SJCRH30 (cell line): ENCODE results near the gene CSPG5. TPM values are rescaled to one million over a fixed set of nuclear protein-coding genes. Genes with fewer than 3 reads are reported as not detected.

Source experiments
- DNase-seq, 2 experiments: peaks; one replicate each; pipeline ENCODE4 v3.0.0-alpha.2; 2015 to 2020
- H3K27ac ChIP-seq: fragments of 250-450 bp; sonication (Bioruptor Pico); 2 replicates; pipeline ENCODE4 v1.5.1; 2020; ENCODE audit warnings: mild to moderate bottlenecking, moderate library complexity
- H3K27me3 ChIP-seq: fragments of 250-450 bp; sonication (Bioruptor Pico); 2 replicates; pipeline ENCODE4 v1.5.1; 2020; ENCODE audit warnings: mild to moderate bottlenecking, moderate library complexity
- H3K36me3 ChIP-seq: fragments of 250-450 bp; sonication (Bioruptor Pico); 2 replicates; pipeline ENCODE4 v1.5.1; 2020; ENCODE audit warnings: mild to moderate bottlenecking, moderate library complexity
- H3K4me1 ChIP-seq: fragments of 250-450 bp; sonication (Bioruptor Pico); 2 replicates; pipeline ENCODE4 v1.5.1; 2020; ENCODE audit warnings: mild to moderate bottlenecking, moderate library complexity
- H3K4me3 ChIP-seq: fragments of 250-450 bp; sonication (Bioruptor Pico); 2 replicates; pipeline ENCODE4 v1.5.1; 2020; ENCODE audit warnings: mild to moderate bottlenecking, moderate library complexity
- H3K9me3 ChIP-seq: fragments of 250-450 bp; sonication (Bioruptor Pico); replicated peaks from 2 replicates; pipeline ENCODE4 v1.5.1; 2020; ENCODE audit warnings: mild to moderate bottlenecking, moderate library complexity
- total RNA-seq: library from RNA; depleted of rRNA; stranded (reverse); fragments of >200 nt; shearing (Covaris generic); gene quantifications from 2 replicates; pipeline ENCODE4 v1.2.3, GENCODE V29; 2014; rRNA removed

The CSPG5 gene, protein sequence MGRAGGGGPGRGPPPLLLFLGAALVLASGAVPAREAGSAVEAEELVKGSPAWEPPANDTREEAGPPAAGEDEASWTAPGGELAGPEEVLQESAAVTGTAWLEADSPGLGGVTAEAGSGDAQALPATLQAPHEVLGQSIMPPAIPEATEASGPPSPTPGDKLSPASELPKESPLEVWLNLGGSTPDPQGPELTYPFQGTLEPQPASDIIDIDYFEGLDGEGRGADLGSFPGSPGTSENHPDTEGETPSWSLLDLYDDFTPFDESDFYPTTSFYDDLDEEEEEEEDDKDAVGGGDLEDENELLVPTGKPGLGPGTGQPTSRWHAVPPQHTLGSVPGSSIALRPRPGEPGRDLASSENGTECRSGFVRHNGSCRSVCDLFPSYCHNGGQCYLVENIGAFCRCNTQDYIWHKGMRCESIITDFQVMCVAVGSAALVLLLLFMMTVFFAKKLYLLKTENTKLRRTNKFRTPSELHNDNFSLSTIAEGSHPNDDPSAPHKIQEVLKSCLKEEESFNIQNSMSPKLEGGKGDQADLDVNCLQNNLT
- 0.73 and 1.1 TPM in 2 replicates for total RNA-seq

DNA sequence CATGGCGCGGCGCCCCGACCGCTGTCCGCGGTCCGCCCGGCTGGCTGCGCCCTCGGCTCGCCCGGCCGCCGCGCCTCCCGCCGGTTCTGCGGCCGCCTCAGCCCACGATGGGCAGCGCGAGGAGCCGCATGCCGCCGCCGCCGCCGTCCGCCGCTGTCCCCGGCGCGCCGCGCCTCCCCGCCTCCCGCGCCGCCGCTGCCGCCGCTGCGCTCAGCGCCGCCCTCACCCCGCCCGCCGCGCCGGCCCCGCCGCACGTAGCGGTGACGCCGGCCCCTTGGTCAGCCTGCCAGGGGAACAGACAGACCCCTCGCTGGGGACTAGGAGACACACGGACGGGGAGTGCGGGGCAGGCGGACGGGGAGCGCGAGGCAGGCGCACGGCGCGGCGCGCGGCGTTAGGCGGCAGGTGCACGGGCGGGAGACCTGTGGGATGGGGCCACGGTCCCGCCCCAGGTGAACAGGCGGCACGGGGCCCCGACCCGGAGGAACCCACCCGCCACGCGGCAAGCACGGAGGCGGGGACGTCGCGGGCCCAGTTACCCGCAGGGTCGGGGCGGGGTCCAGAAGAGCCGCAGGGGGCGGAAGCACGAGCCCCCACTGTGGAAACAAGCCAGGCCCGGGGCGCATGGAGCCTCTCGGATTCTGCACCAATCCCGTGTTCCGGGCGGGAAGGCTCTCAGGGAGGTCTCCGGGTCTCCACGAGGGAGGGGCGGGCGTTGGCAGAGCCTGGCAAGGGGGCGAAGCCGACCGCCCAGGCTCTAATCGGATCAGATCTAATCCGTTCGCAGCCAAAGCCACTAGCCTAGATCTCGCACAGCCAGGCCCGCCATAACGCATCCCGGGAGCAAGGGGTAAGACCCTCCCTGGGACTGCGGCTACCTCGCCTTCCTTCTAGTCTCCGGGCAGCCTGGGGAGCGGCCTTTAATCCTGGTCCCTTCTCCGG, at the start of gene CSPG5:
Gene CSPG5, minus strand, starts transcription at position 175 of the 942 bp plus-strand sequence. Its CDS starts 172 bp downstream, at position 3.
- H3K4me1 ChIP-seq: no peaks in the 10 kb centered on the region
- no peak for DNase-seq
- H3K27me3 ChIP-seq: no peaks in the 10 kb centered on the region
- no peaks in the 10 kb centered on the region for H3K36me3 ChIP-seq
- H3K9me3 ChIP-seq: no peaks in the 10 kb centered on the region
- H3K27ac ChIP-seq: no peak within 1 kb of the TSS
- H3K4me3 ChIP-seq: peak within 1 kb of the TSS; percentile 64

DNA sequence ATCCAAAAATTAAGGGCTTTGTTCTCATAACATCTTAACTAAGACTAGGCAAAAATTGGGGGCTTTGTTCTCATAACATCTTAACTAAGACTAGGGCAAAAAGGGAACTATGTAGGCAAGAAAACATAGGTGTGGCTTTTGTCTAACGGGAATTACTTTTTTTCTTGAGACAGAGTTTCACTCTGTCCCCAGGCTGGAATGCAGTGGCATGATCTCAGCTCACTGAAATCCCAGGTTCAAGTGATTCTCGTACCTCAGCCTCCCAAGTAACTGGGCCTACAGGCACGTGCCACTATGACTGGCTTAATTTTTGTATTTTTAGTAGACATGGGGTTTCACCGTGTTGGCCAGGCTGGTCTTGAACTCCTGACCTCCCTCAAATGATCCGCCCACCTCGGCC, 49.8 kb upstream of the CSPG5 start:
- Histone ChIP-seq H3K36me3 (peaks cover 72% of the 10 kb centered on the region), H3K27me3 (no peaks in the 10 kb centered on the region), H3K9me3 (no peaks in the 10 kb centered on the region), H3K27ac (no peak overlapping the region), H3K4me1 (no peaks in the 10 kb centered on the region), H3K4me3 (no peak overlapping the region)
- no peak for DNase-seq

DNA sequence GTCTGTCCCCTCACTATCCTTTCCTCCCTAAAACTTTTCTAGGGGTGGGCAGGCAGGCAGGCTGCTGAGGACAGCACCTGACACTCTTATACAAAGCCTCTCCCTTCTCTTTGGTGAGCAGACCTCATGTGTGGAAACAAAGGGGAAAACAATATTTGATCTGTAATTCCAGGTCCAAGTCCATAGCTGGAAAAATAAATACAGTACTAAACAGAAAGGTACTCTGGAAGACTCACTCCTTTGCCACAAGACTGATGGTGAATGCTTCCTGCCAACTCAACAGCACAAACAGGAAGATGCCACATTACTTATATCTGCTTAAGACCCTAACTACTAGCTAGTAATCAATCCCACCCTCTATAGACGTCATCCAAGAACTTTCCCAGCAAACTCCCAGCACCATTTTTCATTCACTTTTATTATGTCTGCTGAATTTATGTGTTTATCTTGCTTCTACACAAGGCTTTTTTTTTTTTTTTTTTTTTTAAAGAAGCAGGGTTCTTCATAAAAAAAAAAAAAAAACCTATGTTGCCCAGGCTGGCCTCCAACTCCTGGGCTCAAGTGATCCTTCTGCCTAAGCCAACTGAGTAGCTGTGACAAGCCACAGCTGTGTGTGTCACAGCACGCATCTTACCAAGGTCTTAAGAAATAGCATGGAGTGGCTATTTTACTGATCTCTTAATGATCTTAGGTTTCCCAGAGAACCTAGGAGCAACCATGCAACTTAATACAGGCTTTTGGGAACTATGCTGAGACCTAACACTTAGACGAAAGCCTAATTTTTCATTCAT, 44.2 kb upstream of the CSPG5 start:
- no peak for DNase-seq
- H3K4me3 ChIP-seq: no peak overlapping the region
- H3K27ac ChIP-seq: no peak overlapping the region
- H3K9me3 ChIP-seq: no peaks in the 10 kb centered on the region
- H3K27me3 ChIP-seq: no peaks in the 10 kb centered on the region
- H3K4me1 ChIP-seq: no peaks in the 10 kb centered on the region
- peaks cover 71% of the 10 kb centered on the region for H3K36me3 ChIP-seq

DNA sequence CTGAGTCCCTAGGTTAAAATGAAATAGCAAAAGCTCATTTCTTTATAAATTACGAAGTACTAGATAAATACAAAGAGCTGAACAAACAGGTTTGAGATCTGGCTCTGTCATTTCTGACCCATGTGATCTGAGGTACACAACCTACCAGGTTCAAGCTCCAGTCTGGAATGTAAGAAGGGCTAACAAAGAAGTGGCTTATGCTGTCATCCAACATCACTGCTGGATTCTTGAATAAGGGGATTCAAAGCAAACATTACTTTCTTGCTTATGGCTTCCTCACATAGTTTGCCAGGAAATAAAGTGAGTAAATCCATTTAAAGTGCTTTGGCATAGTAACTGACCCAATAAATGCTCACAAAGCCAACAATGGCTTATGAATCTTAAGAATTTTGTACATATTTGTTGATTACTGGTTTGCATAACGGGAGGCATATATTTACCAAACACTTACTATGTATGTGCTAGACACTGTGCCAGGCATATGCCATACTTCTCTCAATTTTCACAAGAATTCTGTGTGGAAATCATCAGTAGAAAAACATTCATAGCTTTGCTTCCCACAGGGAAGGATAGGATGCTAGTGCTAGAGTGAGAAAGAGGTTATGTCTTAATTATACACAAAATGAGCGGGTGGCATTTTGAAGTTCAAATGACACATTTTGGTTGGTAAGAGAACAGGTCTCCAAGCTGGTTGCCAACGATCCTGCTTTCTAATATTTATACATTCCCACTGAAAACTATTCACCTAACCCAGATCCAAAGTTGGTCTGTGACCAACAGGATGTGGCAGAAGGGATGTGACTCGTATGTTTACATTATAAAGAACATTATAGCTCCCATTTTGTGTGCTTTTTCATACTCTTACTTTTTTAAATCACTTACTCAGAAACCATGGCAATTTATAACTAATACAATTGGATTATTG, 38.7 kb upstream of the CSPG5 start:
- H3K4me1 ChIP-seq: no peaks in the 10 kb centered on the region
- no peak overlapping the region for H3K27ac ChIP-seq
- H3K27me3 ChIP-seq: no peaks in the 10 kb centered on the region
- no peak for DNase-seq
- H3K9me3 ChIP-seq: no peaks in the 10 kb centered on the region
- H3K4me3 ChIP-seq: no peak overlapping the region
- peaks cover 57% of the 10 kb centered on the region for H3K36me3 ChIP-seq

DNA sequence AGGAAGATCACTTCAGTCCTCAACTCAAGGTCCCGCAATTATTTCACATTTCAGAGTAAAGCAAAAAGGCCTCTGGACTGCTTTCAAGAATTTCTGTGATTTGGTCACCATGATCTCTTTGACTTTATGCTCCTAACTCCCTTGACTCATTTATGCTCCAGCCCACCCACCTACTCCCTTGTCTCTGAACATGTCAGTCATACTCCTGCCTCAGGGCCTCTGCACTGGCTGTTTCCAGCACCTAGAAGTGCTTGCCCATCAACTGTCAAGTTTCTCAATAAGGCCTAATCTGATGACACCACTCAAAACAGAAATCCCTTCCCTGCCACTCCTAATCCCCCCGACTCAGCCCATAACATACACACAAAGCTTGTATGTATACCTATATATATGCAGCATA, 36.1 kb upstream of the CSPG5 start:
- H3K27me3 ChIP-seq: no peaks in the 10 kb centered on the region
- H3K27ac ChIP-seq: no peak overlapping the region
- no peaks in the 10 kb centered on the region for H3K9me3 ChIP-seq
- no peak for DNase-seq
- peaks cover 51% of the 10 kb centered on the region for H3K36me3 ChIP-seq
- H3K4me1 ChIP-seq: no peaks in the 10 kb centered on the region; the same call in 1 of the 2 replicates
- H3K4me3 ChIP-seq: no peak overlapping the region

DNA sequence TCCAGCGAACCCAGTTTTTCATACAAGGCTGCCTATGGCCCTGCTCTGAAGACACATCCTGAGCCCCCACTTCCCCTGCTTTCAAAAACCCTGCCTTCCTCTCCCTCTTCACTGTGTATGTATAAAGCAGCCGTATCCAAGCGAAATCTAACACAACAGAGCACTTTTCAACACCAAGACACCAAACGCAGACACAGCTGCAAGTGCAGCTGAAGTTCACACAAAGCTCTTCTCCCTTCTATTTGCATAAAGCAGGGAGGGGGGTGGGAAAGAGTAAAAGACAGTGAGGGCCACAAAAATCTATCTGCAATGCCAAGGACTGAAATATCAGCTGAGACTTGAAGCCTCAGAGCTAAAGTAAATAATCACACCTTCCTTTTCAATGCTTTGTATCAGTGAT, 35.1 kb upstream of the CSPG5 start:
- Histone ChIP-seq H3K4me1 (no peaks in the 10 kb centered on the region; the same call in 1 of the 2 replicates), H3K9me3 (no peaks in the 10 kb centered on the region), H3K4me3 (no peak overlapping the region), H3K36me3 (peaks cover 54% of the 10 kb centered on the region), H3K27me3 (no peaks in the 10 kb centered on the region), H3K27ac (no peak overlapping the region)
- DNase-seq: peak in 1 of 2 experiments; percentile 10

DNA sequence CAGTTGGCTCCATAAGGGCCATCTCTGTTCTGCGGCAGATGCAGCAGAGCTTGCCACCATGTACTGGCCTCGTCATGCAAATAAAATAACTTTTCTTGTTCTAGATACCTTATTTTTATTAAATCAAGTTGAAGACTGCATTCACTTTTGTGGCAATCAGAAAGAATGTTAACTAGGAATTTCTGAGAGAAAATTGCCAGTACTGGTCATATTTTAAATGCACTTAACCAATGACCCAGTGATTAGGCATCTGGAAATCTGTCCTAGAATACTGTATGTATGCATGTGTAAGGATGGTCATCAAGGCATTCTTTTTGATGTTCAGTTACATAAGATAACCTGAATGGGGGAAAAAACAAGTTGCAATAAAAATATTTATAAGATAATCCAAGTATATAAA, 34.2 kb upstream of the CSPG5 start:
- Histone ChIP-seq H3K4me3 (no peak overlapping the region), H3K36me3 (peaks cover 55% of the 10 kb centered on the region), H3K4me1 (no peaks in the 10 kb centered on the region; the same call in 1 of the 2 replicates), H3K27me3 (no peaks in the 10 kb centered on the region), H3K27ac (no peak overlapping the region), H3K9me3 (no peaks in the 10 kb centered on the region)
- DNase-seq: no peak

DNA sequence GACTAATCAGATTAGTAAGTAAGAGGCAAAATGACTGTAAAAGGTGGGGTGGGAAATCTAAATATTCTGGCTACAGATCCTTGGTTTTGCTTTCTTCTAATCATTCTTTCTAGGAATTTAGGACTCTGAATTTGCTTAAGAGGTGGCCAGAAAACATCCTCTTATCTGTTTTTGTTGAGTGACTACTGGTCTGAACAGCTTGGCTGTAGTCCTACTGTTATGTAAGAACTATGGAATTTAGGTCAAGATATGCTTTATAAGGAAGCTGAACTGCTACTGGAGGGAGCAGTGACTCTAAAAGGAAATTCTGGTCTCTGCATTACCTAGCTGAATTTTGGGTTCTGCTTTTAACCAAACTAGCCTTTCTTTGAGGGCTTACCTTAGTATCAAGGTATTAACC, 33.5 kb upstream of the CSPG5 start:
- Histone ChIP-seq H3K9me3 (no peaks in the 10 kb centered on the region), H3K4me1 (no peaks in the 10 kb centered on the region; the same call in 1 of the 2 replicates), H3K27ac (peak overlapping the region; percentile 55), H3K27me3 (no peaks in the 10 kb centered on the region), H3K4me3 (no peak overlapping the region), H3K36me3 (peaks cover 48% of the 10 kb centered on the region)
- no peak for DNase-seq

DNA sequence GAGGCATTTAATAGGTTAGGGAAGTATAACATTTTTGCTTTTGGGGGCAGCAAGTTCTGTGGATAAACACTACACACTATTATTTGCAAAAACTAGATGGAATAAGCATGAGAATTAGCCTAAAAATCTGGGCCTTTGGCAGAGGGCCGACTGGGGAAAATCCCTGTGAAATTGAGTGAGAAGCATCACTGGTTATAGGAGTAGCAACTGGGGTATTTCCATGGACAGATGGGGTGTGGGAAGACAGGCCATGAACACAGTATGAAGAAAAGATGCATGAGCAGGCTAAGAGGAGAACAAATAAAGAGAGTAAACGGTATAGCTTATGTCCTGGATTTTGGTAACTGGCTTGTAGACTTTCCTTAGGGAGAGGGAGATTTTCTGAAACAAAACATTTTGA, 32.9 kb upstream of the CSPG5 start:
- peak; percentile 19 to 36 for DNase-seq
- Histone ChIP-seq H3K27me3 (no peaks in the 10 kb centered on the region), H3K27ac (peak overlapping the region; percentile 55), H3K9me3 (no peaks in the 10 kb centered on the region), H3K4me3 (no peak overlapping the region), H3K4me1 (no peaks in the 10 kb centered on the region; the same call in 1 of the 2 replicates), H3K36me3 (peaks cover 45% of the 10 kb centered on the region)

DNA sequence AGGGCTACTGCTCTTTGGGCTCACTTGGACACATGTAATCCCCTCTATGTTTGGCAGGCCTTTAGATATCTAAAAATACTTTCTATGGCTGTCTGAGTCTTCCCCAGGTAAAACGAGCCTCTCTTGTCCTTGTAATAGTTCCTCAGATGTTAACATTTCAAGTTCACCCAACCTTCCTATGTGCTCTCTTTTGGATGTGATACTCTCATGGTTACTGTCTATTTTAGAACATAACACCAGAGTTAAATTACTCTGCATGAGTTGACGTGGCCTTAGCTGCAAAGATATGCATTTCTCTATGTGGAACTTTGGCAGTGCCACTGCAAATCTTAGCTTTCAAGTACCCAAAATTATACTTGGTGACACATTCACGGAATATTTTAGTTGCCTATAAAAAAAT, 31.9 kb upstream of the CSPG5 start:
- no peak overlapping the region; the same call in 1 of the 2 replicates for H3K27ac ChIP-seq
- no peaks in the 10 kb centered on the region for H3K9me3 ChIP-seq
- peaks cover 47% of the 10 kb centered on the region for H3K36me3 ChIP-seq
- H3K4me3 ChIP-seq: no peak overlapping the region
- no peak for DNase-seq
- H3K4me1 ChIP-seq: no peaks in the 10 kb centered on the region; the same call in 1 of the 2 replicates
- H3K27me3 ChIP-seq: no peaks in the 10 kb centered on the region

DNA sequence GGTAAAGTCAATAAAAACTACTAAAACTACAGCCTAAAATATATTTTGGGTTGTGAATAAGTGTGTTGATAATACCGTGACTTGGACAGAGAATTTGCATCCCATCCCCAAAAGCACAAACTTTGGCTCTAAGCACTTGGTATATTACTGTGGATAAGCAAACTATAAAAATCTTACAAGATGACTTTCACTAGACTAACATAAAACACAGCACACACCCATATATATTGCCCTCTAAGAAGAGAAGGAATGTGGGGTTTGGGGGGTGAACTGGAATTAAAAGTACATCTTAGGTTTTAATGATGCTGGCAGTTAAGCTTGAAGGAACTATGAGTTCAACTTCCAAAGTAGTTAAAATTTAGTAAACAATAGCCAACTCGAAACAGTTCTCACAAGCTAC, 28.7 kb upstream of the CSPG5 start:
- H3K9me3 ChIP-seq: no peaks in the 10 kb centered on the region
- H3K36me3 ChIP-seq: peaks cover 65% of the 10 kb centered on the region
- no peak for DNase-seq
- no peak overlapping the region for H3K4me3 ChIP-seq
- H3K4me1 ChIP-seq: no peaks in the 10 kb centered on the region; the same call in 1 of the 2 replicates
- no peak overlapping the region for H3K27ac ChIP-seq
- no peaks in the 10 kb centered on the region for H3K27me3 ChIP-seq

DNA sequence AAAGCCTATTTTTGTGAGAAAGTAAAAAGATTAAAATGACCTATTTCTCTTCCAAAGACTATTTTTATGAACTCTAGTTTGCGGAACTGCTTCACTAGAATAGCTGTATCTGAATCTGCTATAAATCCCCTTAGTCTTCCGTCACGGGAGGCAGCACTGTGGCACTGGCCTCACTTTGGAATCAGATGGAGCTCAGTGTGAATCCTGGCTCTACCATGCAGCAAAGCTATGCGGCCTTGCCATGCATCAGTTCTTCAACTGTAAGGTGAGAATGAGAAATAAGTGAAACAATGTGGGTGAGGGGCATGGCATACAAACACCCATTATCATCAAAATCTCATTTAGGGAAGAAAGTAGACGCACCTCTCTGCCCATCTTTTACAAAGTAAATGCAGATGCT, 27.5 kb upstream of the CSPG5 start:
- H3K36me3 ChIP-seq: peaks cover 62% of the 10 kb centered on the region

DNA sequence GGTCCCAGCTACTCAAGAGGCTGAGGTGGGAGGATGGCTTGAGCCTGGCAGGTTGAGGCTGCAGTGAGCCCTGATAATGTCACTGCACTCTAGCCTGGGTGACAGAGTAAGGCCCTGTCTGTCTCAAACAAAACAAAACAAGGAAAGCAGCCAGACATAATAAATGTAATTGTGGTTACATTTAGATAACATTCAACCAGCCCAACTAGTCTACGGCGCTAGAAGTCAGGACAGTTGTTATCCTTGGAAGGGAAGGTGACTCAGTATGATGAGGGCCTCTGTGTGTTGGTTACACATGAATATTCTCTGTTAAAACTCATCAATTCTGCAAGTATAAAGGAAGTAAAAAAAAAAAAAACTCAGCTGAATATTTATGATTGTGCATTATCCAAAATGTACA, 27.0 kb upstream of the CSPG5 start:
- Histone ChIP-seq H3K4me1 (no peaks in the 10 kb centered on the region), H3K9me3 (no peaks in the 10 kb centered on the region), H3K4me3 (no peak overlapping the region), H3K27me3 (no peaks in the 10 kb centered on the region), H3K27ac (no peak overlapping the region), H3K36me3 (peaks cover 57% of the 10 kb centered on the region)
- DNase-seq: no peak

More for the DNA sequence above, 27.5 kb upstream of the CSPG5 start:
- Histone ChIP-seq H3K27ac (no peak overlapping the region), H3K9me3 (no peaks in the 10 kb centered on the region), H3K27me3 (no peaks in the 10 kb centered on the region), H3K4me1 (no peaks in the 10 kb centered on the region), H3K4me3 (no peak overlapping the region)
- no peak for DNase-seq
